Mesenteric fat pad (tissue), 1 donor: Measurements from ENCODE around the gene MPND. TPM values are rescaled to one million over a fixed set of nuclear protein-coding genes. Genes with fewer than 3 reads are reported as not detected.
"Not testable (repeated sequence)": the region's sequence is repeated elsewhere in the genome, so short reads cannot be mapped to it uniquely, and the experiment has no call there.

Source experiments
- DNase-seq: peaks from one replicate; pipeline ENCODE4 v3.0.0-alpha.2; 2020; ENCODE audit warnings: low spot score
- total RNA-seq: library from RNA; stranded (reverse); fragmentation: NEBNext Ultra II Directional; extraction: Animal tissue kit (Norgen Biotek cat#: 25700); gene quantifications from one replicate; pipeline ENCODE4 v1.2.1, GENCODE V29; 2021
- donor health status: DM: yes; HTN: yes; CAD: no.

MPND gene
- total RNA-seq, 1 donor from 2014 or later, result 14.4 TPM

DNA sequence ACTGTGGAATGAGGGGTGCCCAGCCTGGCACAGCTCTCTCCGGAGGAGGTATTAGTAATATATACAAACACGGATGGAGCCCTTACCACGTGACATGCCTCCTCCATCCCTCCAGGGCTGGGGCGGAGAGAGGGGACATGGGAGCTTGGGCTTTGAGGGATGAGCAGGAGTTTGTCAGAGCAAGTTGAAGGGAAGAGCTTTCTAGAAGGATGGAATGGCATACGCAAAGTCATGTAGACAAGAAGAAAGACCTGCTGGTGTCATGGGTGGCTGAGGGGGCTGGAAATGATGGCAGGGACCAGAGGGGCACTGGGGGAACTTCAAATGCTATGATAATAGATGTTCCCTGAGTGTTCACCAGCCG lies 2.6 kb downstream of the MPND start:
- no peak for DNase-seq

- DNase-seq, result no peak
Measured at GRCh38 chr19:4347521-4347920, 4.2 kb downstream of the MPND start.

GRCh38 chr19:4349225-4349624 lies 5.9 kb downstream of the MPND start:
- not testable (repeated sequence) for DNase-seq

- no peak for DNase-seq
Measured at GRCh38 chr19:4350111-4350510, 6.7 kb downstream of the MPND start.

DNA sequence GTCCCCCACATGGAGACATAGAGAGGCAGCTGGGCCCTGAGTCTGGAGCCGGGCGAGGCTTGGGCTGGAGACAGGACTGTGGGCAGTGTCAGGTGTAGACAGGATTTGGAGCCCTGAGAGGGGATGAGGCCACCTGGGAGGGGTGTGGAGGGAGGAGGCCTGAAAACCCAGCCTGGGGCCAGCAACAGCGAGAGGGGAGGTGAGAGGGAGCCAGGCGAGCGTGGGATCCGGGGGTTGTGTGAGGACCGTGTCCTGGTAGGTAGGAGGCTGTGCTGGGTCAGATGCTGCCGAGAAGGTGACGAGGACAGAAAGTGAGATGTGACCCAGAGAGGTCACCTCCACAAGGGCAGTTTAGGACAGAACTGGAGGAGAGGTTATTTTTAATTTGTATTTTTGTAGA lies 7.4 kb downstream of the MPND start:
- no peak for DNase-seq

DNA sequence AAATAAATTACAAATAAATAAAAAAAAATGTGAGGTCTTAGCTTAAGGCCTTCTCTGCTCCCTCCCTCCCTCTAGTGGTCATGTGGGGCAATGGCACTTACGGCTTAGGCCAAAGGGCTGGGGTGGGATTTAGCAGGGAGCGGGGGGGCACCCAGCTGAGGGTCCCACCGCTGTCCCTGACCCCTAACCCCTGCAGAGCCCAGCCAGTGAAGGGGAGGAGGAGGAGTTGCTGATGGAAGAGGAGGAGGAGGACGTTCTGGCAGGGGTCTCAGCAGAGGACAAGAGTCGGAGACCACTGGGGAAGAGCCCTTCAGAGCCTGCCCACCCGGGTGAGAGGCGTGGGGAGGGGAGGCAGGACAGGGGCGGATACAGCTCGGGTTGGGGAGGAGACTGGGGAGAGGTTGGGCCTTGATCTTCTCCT lies 9.3 kb downstream of the MPND start:
- no peak for DNase-seq

GRCh38 chr19:4354282-4354681 lies 10.9 kb downstream of the MPND start:
- no peak for DNase-seq

DNA sequence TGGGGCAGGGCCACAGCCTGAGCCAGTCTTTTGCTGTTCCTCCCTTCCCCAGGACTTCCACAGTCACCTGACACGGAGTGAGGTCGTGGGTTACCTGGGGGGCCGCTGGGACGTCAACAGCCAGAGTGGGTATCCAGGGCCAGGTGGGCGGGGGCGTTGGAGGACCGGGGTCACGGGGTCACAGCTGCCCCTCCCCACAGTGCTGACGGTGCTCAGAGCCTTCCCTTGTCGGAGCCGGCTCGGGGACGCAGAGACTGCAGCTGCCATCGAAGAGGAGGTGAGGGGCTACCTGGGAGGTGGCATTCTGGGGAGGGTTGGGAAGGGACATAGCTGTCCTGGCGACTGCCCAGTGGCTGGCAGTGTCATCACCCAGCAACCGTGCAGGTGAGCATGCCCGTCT lies 11.5 kb downstream of the MPND start:
- no peak for DNase-seq

DNA sequence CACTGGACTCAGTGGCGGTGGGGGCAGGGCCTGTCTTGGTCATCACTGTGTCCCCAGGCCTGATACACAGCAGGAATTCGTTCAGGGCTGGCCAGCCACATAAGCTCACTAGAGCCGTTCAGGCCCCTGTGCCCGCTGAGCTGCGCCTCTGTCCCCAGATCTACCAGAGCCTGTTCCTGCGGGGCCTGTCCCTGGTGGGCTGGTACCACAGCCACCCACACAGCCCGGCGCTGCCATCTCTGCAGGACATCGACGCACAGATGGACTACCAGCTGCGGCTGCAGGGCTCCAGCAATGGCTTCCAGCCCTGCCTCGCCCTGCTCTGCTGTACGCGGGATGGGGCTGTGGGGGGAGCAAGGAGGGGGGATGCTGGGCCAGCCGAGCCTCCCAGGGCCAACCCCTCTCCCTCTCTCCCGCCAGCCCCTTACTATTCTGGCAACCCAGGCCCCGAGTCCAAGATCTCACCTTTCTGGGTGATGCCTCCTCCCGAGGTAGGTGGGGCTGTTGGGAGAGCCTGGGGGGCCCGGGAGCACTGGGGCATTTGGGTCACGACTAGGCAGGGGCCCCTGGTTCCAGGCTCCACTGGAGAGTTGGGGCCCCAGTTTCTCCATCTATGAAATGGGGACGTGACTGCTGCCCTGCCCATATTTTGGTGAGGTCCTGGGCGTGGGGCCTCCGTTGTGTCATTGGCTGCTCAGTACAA lies 13.9 kb downstream of the MPND start:
- no peak for DNase-seq

DNA sequence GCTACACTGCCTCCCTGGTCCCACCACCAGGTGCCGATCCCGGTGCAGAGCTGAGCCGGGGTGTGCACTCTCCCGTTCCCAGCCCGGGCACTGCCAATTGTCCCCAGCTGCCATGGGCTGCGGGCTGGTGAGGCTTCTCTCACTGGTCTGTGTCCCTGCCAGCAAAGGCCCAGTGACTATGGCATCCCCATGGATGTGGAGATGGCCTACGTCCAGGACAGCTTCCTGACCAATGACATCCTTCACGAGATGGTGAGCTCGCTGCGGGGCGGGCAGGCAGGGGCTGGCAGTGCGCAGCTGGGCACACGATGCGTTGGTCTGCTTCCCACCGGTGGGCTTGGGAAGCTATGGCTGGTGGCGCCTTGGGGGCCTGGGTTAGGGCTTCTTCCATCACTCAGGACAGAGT lies 14.6 kb downstream of the MPND start:
- no peak for DNase-seq

- no peak for DNase-seq
Measured at GRCh38 chr19:4358709-4359626, 15.6 kb downstream of the MPND start.

DNA sequence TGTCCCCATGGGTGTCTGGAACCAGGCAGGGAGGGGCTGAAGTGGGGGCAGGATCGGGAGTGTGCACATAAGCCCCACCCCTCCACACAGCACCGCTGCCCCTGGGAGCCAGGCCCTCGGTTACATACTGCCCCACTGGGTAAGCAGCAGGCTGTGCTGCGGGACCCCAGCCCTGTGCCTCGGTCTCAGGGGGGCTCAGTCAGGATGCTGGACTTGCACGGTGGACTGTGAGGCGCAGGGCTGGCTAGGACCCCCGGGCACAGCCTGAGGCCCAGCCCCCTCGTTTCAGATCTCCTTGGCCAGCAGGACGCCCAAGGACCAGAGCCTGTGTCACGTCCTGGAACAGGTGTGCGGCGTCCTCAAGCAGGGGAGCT lies 16.3 kb downstream of the MPND start:
- no peak for DNase-seq

DNA sequence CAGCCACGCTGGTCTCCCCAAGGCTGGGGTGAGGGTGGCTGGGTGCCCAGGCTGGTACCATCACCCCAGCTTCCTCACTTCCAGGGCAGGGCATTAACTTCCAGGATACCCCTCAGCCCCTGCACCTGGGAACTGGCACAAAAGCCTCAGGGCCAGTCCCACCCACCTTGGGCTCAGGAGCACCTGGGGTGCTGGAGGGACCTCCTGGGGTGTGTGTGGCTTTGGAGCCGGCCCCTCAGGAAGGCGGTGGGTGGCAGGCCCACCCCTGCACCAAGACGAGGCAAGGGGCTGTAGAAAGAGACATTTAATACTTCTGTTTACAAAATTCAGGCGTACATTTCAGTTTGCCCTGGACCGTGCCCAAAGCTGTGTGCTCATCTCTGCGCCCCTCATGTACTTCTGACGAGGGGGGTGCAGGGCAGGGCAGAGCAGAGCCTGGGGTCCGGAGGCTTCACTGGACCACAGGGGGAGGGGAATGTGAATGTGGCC lies 16.8 kb downstream of the MPND start:
- DNase-seq, result no peak

GRCh38 chr19:4360641-4361151 lies 17.3 kb downstream of the MPND start:
- no peak for DNase-seq

- no peak for DNase-seq
Measured at GRCh38 chr19:4361152-4362046, 18.0 kb downstream of the MPND start.

GRCh38 chr19:4362101-4362828 lies 18.9 kb downstream of the MPND start:
- DNase-seq, result no peak

DNA sequence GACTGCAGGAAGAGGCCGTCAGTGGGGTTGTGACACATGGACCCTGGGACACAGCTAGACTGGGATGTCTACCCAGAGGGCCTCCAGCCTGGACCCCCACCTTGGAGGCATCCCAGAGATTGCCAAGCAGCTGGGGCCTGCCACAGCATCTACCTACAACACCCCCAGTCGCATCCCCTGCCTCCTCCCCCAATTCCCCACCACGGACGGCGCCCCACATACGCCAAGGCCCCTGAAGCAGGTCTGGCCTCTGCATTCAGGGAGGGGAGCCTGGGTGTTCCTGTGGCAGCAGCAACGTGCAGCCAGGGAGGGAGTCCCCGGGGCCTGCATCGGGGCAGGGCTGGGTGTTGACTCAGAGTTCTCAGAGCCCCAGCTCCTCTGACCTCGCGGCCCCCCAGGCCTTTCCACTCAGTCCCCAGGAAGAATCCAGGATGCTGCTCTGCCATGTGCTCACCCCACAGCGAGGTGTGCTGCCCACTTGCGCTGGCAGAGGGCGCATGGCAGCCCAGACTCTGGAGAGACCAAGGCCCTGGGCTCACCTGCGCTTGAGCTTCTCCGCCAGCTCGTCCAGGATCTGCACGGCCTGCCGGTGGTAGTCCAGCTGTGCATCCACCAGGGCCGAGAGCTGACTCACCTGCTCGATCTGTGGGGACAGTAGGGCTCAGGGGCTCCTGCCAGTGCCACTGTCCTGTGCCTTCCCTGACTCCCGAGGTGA lies 19.6 kb downstream of the MPND start:
- no peak for DNase-seq

GRCh38 chr19:4363571-4364304 lies 20.4 kb downstream of the MPND start:
- DNase-seq, result no peak

- DNase-seq, result no peak
Measured at GRCh38 chr19:4365341-4365740, 22.0 kb downstream of the MPND start.
